Measurements from ENCODE around the gene GUCY1A2. TPM values are rescaled to one million over a fixed set of nuclear protein-coding genes. Genes with fewer than 3 reads are reported as not detected.

The GUCY1A2 gene
- total and polyA plus RNA-seq, 2 donors (not counting 3 experiments of a cell fraction or from before 2014, with no cell fraction given), result 0.02 to 0.03 TPM

- dilution Hi-C loops (cut with MboI; ENCODE audit: extremely low pct_ligation_motif_present, low sequenced_read_pairs) (no loop called here), intact Hi-C loops (cut with micrococcal nuclease) (no loop called here)
- TF ChIP-seq MYC (IDR thresholded peaks at IDR 0.05; ENCODE audit: low read depth, low read length), result no peak
- no peak for TF ChIP-seq MAX (IDR thresholded peaks at IDR 0.05; ENCODE audit: insufficient read depth, insufficient read length)
- no peak for TF ChIP-seq GATA2 (IDR thresholded peaks at IDR 0.05; ENCODE audit: insufficient read depth, insufficient read length, low read depth, low read length)
- no peak for TF ChIP-seq JUN (IDR thresholded peaks at IDR 0.05; ENCODE audit: borderline replicate concordance, insufficient read depth, insufficient read length, low read depth)
- TF ChIP-seq POLR2AphosphoS5 (IDR thresholded peaks at IDR 0.05; ENCODE audit: insufficient read depth, low read depth, low read length), result no peak
- no peak for TF ChIP-seq POLR2A (IDR thresholded peaks at IDR 0.05; ENCODE audit: low read depth, low read length)
- TF ChIP-seq CTCF (IDR thresholded peaks at IDR 0.05; ENCODE audit: extremely low read depth in 1 of 2, insufficient read depth in 1 of 2, low read depth in 1 of 2, low read length in 2 of 2), result no peak
- TF ChIP-seq EZH2 (IDR thresholded peaks at IDR 0.05; ENCODE audit: borderline replicate concordance, low read depth, low read length, severe bottlenecking), result no peak
- TF ChIP-seq FOS (IDR thresholded peaks at IDR 0.05; ENCODE audit: borderline replicate concordance, insufficient read depth, low read length), result no peak
- Histone ChIP-seq H3K9me3 (replicated peaks; ENCODE audit: control insufficient read depth, insufficient read depth, low read length) (no peaks in the 10 kb centered on the region), H3K36me3 (ENCODE audit: control insufficient read depth in 2 of 2, extremely low read depth in 1 of 2, insufficient read depth in 2 of 2, low read length in 2 of 2) (no peaks in the 10 kb centered on the region), H3K27ac (ENCODE audit: insufficient read depth, low read depth, low read length) (no peak overlapping the region), H3K4me1 (ENCODE audit: control insufficient read depth, extremely low read depth, insufficient read depth, low read length) (no peaks in the 10 kb centered on the region), H2AFZ (ENCODE audit: low read depth, low read length) (no peak overlapping the region), H3K79me2 (ENCODE audit: control insufficient read depth, insufficient read depth, low read length) (no peaks in the 10 kb centered on the region), H3K4me3 (replicated peaks in 1 of 3; ENCODE audit: insufficient read depth in 1 of 3, low read depth in 1 of 3, low read length in 3 of 3) (no peak overlapping the region), H3K27me3 (ENCODE audit: control insufficient read depth in 2 of 2, insufficient read depth in 2 of 2, low read length in 2 of 2) (no peaks in the 10 kb centered on the region), H3K9me1 (replicated peaks; ENCODE audit: control insufficient read depth, extremely low read depth, insufficient read depth, low read length) (no peaks in the 10 kb centered on the region), H3K4me2 (ENCODE audit: insufficient read depth, low read length) (no peak overlapping the region), H3K9ac (replicated peaks; ENCODE audit: extremely low read depth, insufficient read depth, low read length) (no peak overlapping the region), H4K20me1 (replicated peaks; ENCODE audit: control insufficient read depth, extremely low read depth, insufficient read depth, low read length) (no peaks in the 10 kb centered on the region)
- DNase-seq (ENCODE audit: low read depth, low spot score), result no peak
- ChIA-PET CTCF (no interaction called here), POLR2A (no interaction called here)
- FAIRE-seq, result no peak
- no TSS peak for BruUV-seq (replicated peaks)
Observed at GRCh38 chr11:106695506-106695905, 322.8 kb downstream of the GUCY1A2 start.
